Lung (tissue), 12 donors: ENCODE results near the gene CCER1. TPM values are rescaled to one million over a fixed set of nuclear protein-coding genes. Genes with fewer than 3 reads are reported as not detected.

Experiments used
- ATAC-seq: fragments of 200-7000 bp; cut with Tn5 transposase; one replicate; pipeline ENCODE4 v1.9.1; 2020; ENCODE audit warnings: moderate number of reproducible peaks; ENCODE audit not compliant: insufficient read depth, low FRiP score
- DNase-seq, 3 donors: peaks; one replicate each; pipeline ENCODE4 v3.0.0-alpha.2; 2013 to 2017
- H3K27ac ChIP-seq, 2 donors: one replicate each; pipeline ENCODE4 v1.5.1; 2013; ENCODE audit warnings: mild to moderate bottlenecking in 2 of 2, moderate library complexity in 2 of 2, control low read depth in 1 of 2, inconsistent platforms in 1 of 2, low read depth in 1 of 2, low read length in 1 of 2
- H3K27me3 ChIP-seq, 3 donors: one replicate each; pipeline ENCODE4 v1.5.1; 2013; ENCODE audit warnings: low read length in 2 of 3; ENCODE audit not compliant: control insufficient read depth in 3 of 3, insufficient read depth in 3 of 3
- H3K36me3 ChIP-seq, 4 donors: one replicate each; pipeline ENCODE4 v1.5.1; 2013; ENCODE audit warnings: low read length in 4 of 4, mild to moderate bottlenecking in 1 of 4, moderate library complexity in 1 of 4; ENCODE audit not compliant: control insufficient read depth in 4 of 4, insufficient read depth in 4 of 4
- H3K4me1 ChIP-seq, 5 donors: one replicate each; pipeline ENCODE4 v1.5.1; 2013; ENCODE audit warnings: low read length in 5 of 5, mild to moderate bottlenecking in 2 of 5, moderate library complexity in 1 of 5; ENCODE audit not compliant: control insufficient read depth in 5 of 5, insufficient read depth in 5 of 5
- H3K4me3 ChIP-seq: one replicate; pipeline ENCODE4 v1.5.1; 2013; ENCODE audit warnings: mild to moderate bottlenecking, control low read depth, moderate library complexity
- H3K9ac ChIP-seq, 2 donors: one replicate each; pipeline ENCODE4 v1.5.1; 2013; ENCODE audit warnings: low read length in 2 of 2, control low read depth in 1 of 2; ENCODE audit not compliant: insufficient read depth in 1 of 2
- H3K9me3 ChIP-seq, 4 donors: one replicate each; pipeline ENCODE4 v1.5.1; 2013; ENCODE audit warnings: low read length in 3 of 4, mild to moderate bottlenecking in 1 of 4, moderate library complexity in 1 of 4; ENCODE audit not compliant: control insufficient read depth in 4 of 4, insufficient read depth in 3 of 4
- WGBS, 2 donors: extraction: QIAGEN DNeasy Blood & Tissue Kit; methylation state at CpG; one replicate each; pipeline ENCODE4 v1.1.7; 2013; 5-methylcytosine and 5-hydroxymethylcytosine counted together
- polyA plus RNA-seq, 2 donors: library from polyadenylated mRNA; stranded (reverse); fragments of 200-250 nt; gene quantifications; one replicate each; pipeline ENCODE4 v1.2.1, GENCODE V29; 2013
- total RNA-seq, 2 donors: library from RNA; depleted of rRNA in 1 of 2; stranded (reverse); fragments of >200 nt in 1 of 2; gene quantifications; one replicate each; pipeline ENCODE4 v1.2.1, GENCODE V29; 2014 to 2021
- TF ChIP-seq, protein P1 (sequence below): IDR thresholded peaks from 2 replicates; pipeline ENCODE4 v1.5.1; 2012; ENCODE audit warnings: mild to moderate bottlenecking; ENCODE audit errors: control extremely low read depth, extremely low read depth
- donor health status: control.
- donor health status: control.
- donor health status: Bipolar disorder and iron deficiency.
- donor health status: healthy.
- donor health status: DM: yes; HTN: yes; CAD: no.

Gene CCER1
- total and polyA plus RNA-seq, 4 donors = not detected

DNA sequence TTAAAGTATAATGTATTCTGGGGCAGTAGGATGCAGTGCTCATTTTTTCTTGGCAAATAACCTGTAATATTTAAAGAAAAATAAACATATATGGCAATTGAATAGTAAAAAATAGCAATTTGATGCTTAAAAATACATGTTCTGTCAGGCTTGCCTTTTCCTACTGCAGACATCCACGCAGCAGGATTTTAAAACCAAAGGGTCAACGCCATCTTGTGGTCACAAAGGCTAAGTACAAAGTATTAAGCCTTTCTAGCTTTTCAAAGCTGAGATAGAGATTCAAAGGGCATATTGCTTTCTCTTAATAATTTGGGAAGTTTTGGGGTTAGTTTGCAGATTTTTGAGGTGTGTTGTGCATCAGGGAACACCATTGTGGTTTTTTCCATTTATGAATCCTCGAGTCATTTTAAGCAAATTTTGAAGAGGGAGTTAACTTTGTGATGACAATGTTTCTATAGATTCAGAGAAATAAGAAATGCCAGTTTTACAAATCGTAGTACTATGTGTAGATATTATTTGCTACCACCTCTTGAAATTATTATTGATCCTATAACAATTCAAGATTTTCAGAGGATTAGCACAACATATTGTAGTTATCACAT lies 4.7 kb upstream of the CCER1 start:
- Histone ChIP-seq H3K36me3 (no peaks in the 10 kb centered on the region), H3K27ac (no peak overlapping the region), H3K9ac (peak overlapping the region in 1 of 2 donors; percentile 53), H3K27me3 (no peaks in the 10 kb centered on the region), H3K4me3 (no peak overlapping the region), H3K9me3 (no peaks in the 10 kb centered on the region), H3K4me1 (peaks cover 0 to 10% (median 0%) of the 10 kb centered on the region in 5 donors)
- no peak for ATAC-seq
- 3 to 15% methylated on average over 4 of the region's 4 CpGs for WGBS, 2 donors
- DNase-seq = peak; percentile 43 to 90 (median 86)
- TF ChIP-seq, protein P1, sequence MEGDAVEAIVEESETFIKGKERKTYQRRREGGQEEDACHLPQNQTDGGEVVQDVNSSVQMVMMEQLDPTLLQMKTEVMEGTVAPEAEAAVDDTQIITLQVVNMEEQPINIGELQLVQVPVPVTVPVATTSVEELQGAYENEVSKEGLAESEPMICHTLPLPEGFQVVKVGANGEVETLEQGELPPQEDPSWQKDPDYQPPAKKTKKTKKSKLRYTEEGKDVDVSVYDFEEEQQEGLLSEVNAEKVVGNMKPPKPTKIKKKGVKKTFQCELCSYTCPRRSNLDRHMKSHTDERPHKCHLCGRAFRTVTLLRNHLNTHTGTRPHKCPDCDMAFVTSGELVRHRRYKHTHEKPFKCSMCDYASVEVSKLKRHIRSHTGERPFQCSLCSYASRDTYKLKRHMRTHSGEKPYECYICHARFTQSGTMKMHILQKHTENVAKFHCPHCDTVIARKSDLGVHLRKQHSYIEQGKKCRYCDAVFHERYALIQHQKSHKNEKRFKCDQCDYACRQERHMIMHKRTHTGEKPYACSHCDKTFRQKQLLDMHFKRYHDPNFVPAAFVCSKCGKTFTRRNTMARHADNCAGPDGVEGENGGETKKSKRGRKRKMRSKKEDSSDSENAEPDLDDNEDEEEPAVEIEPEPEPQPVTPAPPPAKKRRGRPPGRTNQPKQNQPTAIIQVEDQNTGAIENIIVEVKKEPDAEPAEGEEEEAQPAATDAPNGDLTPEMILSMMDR = peak; percentile 30

GRCh38 chr12:90959032-90959431 lies 4.1 kb upstream of the CCER1 start:
- Histone ChIP-seq H3K9me3 (no peaks in the 10 kb centered on the region), H3K4me1 (peaks cover 0 to 10% (median 0%) of the 10 kb centered on the region in 5 donors), H3K9ac (peak overlapping the region in 1 of 2 donors; percentile 30), H3K27ac (no peak overlapping the region), H3K36me3 (no peaks in the 10 kb centered on the region), H3K27me3 (no peaks in the 10 kb centered on the region), H3K4me3 (no peak overlapping the region)
- 69 to 72% methylated on average over 4 of the region's 4 CpGs for WGBS, 2 donors
- no peak for ATAC-seq
- DNase-seq = peak in 2 of 3 donors; percentile 78 to 83
- TF ChIP-seq, protein P1 = no peak

- Histone ChIP-seq H3K9ac (no peak overlapping the region), H3K9me3 (no peaks in the 10 kb centered on the region), H3K4me3 (no peak overlapping the region), H3K27me3 (no peaks in the 10 kb centered on the region), H3K4me1 (peaks cover 0 to 10% (median 0%) of the 10 kb centered on the region in 5 donors), H3K36me3 (no peaks in the 10 kb centered on the region), H3K27ac (no peak overlapping the region)
- WGBS, 2 donors = 76 to 85% methylated on average over 3 of the region's 3 CpGs
- TF ChIP-seq, protein P1 = no peak
- ATAC-seq = no peak
- DNase-seq = no peak
Measured at GRCh38 chr12:90958347-90958746, 3.4 kb upstream of the CCER1 start.

DNA sequence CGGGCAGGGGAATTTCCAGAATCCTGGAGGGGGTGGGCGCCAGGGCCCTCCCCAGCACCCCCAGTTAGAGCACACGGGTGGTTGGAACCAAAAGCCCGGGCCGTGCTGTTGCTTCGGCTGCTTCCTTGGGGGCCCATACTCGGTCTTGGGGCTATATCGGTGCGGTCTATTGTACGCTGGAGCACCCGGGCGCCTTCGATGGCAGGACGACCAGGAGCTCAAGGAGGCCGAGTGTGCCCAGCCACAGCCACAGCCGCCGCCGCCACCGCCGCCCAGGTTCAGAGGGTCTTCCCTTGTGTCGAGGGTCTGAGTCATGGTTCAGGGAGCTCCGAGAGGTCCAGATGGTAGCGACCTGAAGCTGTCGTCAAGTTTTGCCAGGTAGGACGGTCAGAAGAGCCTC lies 548 bp downstream of the CCER1 start:
- 97 to 98% methylated on average over 25 of the region's 25 CpGs for WGBS, 2 donors
- DNase-seq (no peak), ATAC-seq (no peak)
- no peak overlapping the region for H3K9ac ChIP-seq
- peaks cover 0 to 4% (median 0%) of the 10 kb centered on the region in 5 donors for H3K4me1 ChIP-seq
- no peaks in the 10 kb centered on the region for H3K36me3 ChIP-seq
- TF ChIP-seq, protein P1 = no peak
- no peaks in the 10 kb centered on the region for H3K27me3 ChIP-seq
- no peak overlapping the region for H3K27ac ChIP-seq
- no peak overlapping the region for H3K4me3 ChIP-seq
- no peaks in the 10 kb centered on the region for H3K9me3 ChIP-seq
